ENCODE measurements around the gene GAREM1.

GRCh38 chr18:32443033-32443705 lies 27.5 kb downstream of the GAREM1 start:
- TF ChIP-seq CTCF (IDR thresholded peaks at IDR 0.05; ENCODE audit: low read depth, low read length) (no peak), EZH2phosphoT487 (IDR thresholded peaks at IDR 0.05; ENCODE audit: low read depth) (no peak)
